Neural progenitor cell (in vitro differentiated cells): ENCODE results near the gene TXNL4B. TPM values are rescaled to one million over a fixed set of nuclear protein-coding genes. Genes with fewer than 3 reads are reported as not detected.

Experiments used
- DNase-seq: peaks from one replicate; pipeline ENCODE4 v3.0.0-alpha.2; 2016; ENCODE audit warnings: low spot score
- H2AFZ ChIP-seq: fragments of 200-600 bp; sonication (generic); replicated peaks from 2 replicates; pipeline ENCODE4 v1.6.1; 2016; ENCODE audit warnings: antibody characterized with exemption
- H3F3A ChIP-seq: fragments of 200-600 bp; sonication (generic); 2 replicates; pipeline ENCODE4 v1.6.1; 2016; ENCODE audit warnings: antibody characterized with exemption, low read depth
- H3K27ac ChIP-seq: fragments of 200-600 bp; sonication (generic); 2 replicates; pipeline ENCODE4 v1.5.1; 2016; ENCODE audit warnings: mild to moderate bottlenecking
- H3K27me3 ChIP-seq: fragments of 200-600 bp; sonication (generic); 2 replicates; pipeline ENCODE4 v1.6.1; 2016; ENCODE audit warnings: mild to moderate bottlenecking, moderate library complexity
- H3K36me3 ChIP-seq: fragments of 200-600 bp; sonication (generic); 2 replicates; pipeline ENCODE4 v1.5.1; 2016
- H3K4me1 ChIP-seq: fragments of 200-600 bp; sonication (generic); 2 replicates; pipeline ENCODE4 v1.6.1; 2016; ENCODE audit warnings: mixed run types
- H3K4me2 ChIP-seq: fragments of 200-600 bp; sonication (generic); 2 replicates; pipeline ENCODE4 v1.6.1; 2016
- H3K4me3 ChIP-seq: fragments of 200-600 bp; sonication (generic); 2 replicates; pipeline ENCODE4 v1.5.1; 2016
- H3K79me2 ChIP-seq: fragments of 200-600 bp; sonication (generic); 2 replicates; pipeline ENCODE4 v1.6.1; 2016; ENCODE audit warnings: low read depth
- H3K9ac ChIP-seq: fragments of 200-600 bp; sonication (generic); 2 replicates; pipeline ENCODE4 v1.6.1; 2016
- H3K9me3 ChIP-seq: fragments of 200-600 bp; sonication (generic); 2 replicates; pipeline ENCODE4 v1.5.1; 2016; ENCODE audit warnings: low read depth
- H4K20me1 ChIP-seq: fragments of 200-600 bp; sonication (generic); 2 replicates; pipeline ENCODE4 v1.6.1; 2016; ENCODE audit warnings: low read depth
- H3K27ac Mint-ChIP-seq: 3 replicates; pipeline ENCODE4 v1.8.0; 2021; ENCODE audit warnings: mixed read lengths
- H3K27me3 Mint-ChIP-seq: 2 replicates; pipeline ENCODE4 v1.8.0; 2022; ENCODE audit warnings: low read depth, mild to moderate bottlenecking, inconsistent platforms, moderate library complexity, mixed read lengths; ENCODE audit not compliant: insufficient read depth
- H3K36me3 Mint-ChIP-seq: 3 replicates; pipeline ENCODE4 v1.8.0; 2021; ENCODE audit warnings: mixed read lengths
- H3K4me1 Mint-ChIP-seq: 3 replicates; pipeline ENCODE4 v1.8.0; 2021; ENCODE audit warnings: mixed read lengths
- H3K4me3 Mint-ChIP-seq: 3 replicates; pipeline ENCODE4 v1.8.0; 2021; ENCODE audit warnings: mild to moderate bottlenecking, moderate library complexity, mixed read lengths
- H3K9me3 Mint-ChIP-seq: 3 replicates; pipeline ENCODE4 v1.8.0; 2020; ENCODE audit warnings: mixed read lengths
- EZH2 ChIP-seq: fragments of 200-600 bp; sonication (generic); IDR thresholded peaks from 2 replicates; pipeline ENCODE4 v1.6.1; 2017; ENCODE audit warnings: antibody characterized with exemption, mild to moderate bottlenecking, moderate library complexity
- EZH2phosphoT487 ChIP-seq: fragments of 200-600 bp; sonication (generic); IDR thresholded peaks from 2 replicates; pipeline ENCODE4 v1.6.1; 2017; ENCODE audit warnings: antibody characterized with exemption
- total RNA-seq: library from RNA; depleted of rRNA; stranded (reverse); fragments of >200 nt; gene quantifications from 2 replicates; pipeline ENCODE4 v1.2.3, GENCODE V29; 2015; ENCODE audit warnings: low replicate concordance
- TF ChIP-seq, protein P1 (sequence below): fragments of 200-600 bp; sonication (generic); IDR thresholded peaks from 2 replicates; pipeline ENCODE4 v1.5.1; 2017; ENCODE audit warnings: antibody characterized with exemption, mild to moderate bottlenecking

The TXNL4B gene
- total RNA-seq, 1 donor from 2014 or later: 23.4 TPM

DNA sequence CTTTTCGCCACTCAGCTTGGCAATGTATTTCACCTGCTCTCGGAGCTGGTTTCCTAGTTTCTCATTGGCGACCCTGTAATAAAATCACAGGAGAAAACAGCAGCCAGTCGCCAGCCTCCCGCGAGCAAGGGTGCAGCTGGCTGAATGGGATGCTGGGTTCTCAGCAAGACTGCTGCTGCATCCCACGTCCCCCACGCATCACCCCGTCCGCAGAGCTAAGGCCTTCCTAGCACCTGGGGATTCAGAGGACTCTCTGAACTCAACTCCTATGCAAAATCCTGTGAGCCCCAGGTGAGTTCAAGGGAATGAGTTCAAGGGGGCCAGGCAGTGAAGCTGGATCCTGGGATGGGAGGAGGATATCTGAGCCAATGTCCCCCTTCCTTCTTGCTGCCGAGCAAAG, 29.5 kb upstream of the TXNL4B start:
- Histone ChIP-seq H3K9me3 (no peaks in the 10 kb centered on the region), H3K4me2 (no peak overlapping the region), H3K27ac (no peak overlapping the region), H3K79me2 (no peaks in the 10 kb centered on the region), H3K27me3 (no peaks in the 10 kb centered on the region), H3F3A (no peaks in the 10 kb centered on the region), H3K36me3 (no peaks in the 10 kb centered on the region), H3K9ac (no peak overlapping the region), H3K4me1 (peaks cover 6% of the 10 kb centered on the region), H2AFZ (no peak overlapping the region), H4K20me1 (no peaks in the 10 kb centered on the region), H3K4me3 (no peak overlapping the region)
- TF ChIP-seq, protein P1, sequence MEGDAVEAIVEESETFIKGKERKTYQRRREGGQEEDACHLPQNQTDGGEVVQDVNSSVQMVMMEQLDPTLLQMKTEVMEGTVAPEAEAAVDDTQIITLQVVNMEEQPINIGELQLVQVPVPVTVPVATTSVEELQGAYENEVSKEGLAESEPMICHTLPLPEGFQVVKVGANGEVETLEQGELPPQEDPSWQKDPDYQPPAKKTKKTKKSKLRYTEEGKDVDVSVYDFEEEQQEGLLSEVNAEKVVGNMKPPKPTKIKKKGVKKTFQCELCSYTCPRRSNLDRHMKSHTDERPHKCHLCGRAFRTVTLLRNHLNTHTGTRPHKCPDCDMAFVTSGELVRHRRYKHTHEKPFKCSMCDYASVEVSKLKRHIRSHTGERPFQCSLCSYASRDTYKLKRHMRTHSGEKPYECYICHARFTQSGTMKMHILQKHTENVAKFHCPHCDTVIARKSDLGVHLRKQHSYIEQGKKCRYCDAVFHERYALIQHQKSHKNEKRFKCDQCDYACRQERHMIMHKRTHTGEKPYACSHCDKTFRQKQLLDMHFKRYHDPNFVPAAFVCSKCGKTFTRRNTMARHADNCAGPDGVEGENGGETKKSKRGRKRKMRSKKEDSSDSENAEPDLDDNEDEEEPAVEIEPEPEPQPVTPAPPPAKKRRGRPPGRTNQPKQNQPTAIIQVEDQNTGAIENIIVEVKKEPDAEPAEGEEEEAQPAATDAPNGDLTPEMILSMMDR: no peak
- TF ChIP-seq EZH2 (no peak), EZH2phosphoT487 (no peak)
- no peaks in the 10 kb centered on the region for H3K9me3 Mint-ChIP-seq
- peaks cover 3% of the 10 kb centered on the region for H3K27me3 Mint-ChIP-seq
- peaks cover 21% of the 10 kb centered on the region for H3K4me1 Mint-ChIP-seq
- peaks cover 3% of the 10 kb centered on the region for H3K36me3 Mint-ChIP-seq
- no peak for DNase-seq
- H3K27ac Mint-ChIP-seq: no peak overlapping the region
- H3K4me3 Mint-ChIP-seq: no peak overlapping the region

DNA sequence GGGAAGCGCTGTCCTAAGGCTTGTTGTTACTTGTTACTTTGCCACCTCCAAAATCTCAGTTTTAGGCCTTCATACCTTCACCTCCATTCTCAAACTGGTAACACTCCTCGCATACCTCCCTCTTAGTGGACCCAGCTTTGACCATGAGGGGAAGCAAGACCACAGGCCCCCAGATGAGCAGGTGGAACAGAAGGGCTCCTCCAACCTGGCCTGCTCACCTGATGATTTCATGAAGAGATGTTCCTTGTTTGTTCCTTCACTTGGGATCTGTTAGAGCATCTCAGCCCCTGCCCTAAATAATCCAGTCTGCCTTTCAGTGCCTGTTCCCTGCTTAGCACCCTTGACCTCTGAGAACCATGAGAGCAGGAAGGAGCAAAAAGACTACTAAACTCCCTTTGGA, 28.9 kb upstream of the TXNL4B start:
- no peak overlapping the region for H3K4me2 ChIP-seq
- no peaks in the 10 kb centered on the region for H3F3A ChIP-seq
- no peaks in the 10 kb centered on the region for H4K20me1 ChIP-seq
- H3K4me1 ChIP-seq: peaks cover 6% of the 10 kb centered on the region
- Mint-ChIP-seq H3K27ac (peak overlapping the region; percentile 60), H3K27me3 (peaks cover 3% of the 10 kb centered on the region), H3K4me1 (peaks cover 21% of the 10 kb centered on the region), H3K4me3 (no peak overlapping the region), H3K36me3 (peaks cover 3% of the 10 kb centered on the region), H3K9me3 (no peaks in the 10 kb centered on the region)
- H3K9ac ChIP-seq: no peak overlapping the region
- no peak overlapping the region for H3K4me3 ChIP-seq
- TF ChIP-seq EZH2 (no peak), EZH2phosphoT487 (no peak)
- TF ChIP-seq, protein P1: no peak
- H2AFZ ChIP-seq: no peak overlapping the region
- H3K9me3 ChIP-seq: no peaks in the 10 kb centered on the region
- no peaks in the 10 kb centered on the region for H3K36me3 ChIP-seq
- H3K27me3 ChIP-seq: no peaks in the 10 kb centered on the region
- no peaks in the 10 kb centered on the region for H3K79me2 ChIP-seq
- no peak overlapping the region for H3K27ac ChIP-seq
- no peak for DNase-seq

DNA sequence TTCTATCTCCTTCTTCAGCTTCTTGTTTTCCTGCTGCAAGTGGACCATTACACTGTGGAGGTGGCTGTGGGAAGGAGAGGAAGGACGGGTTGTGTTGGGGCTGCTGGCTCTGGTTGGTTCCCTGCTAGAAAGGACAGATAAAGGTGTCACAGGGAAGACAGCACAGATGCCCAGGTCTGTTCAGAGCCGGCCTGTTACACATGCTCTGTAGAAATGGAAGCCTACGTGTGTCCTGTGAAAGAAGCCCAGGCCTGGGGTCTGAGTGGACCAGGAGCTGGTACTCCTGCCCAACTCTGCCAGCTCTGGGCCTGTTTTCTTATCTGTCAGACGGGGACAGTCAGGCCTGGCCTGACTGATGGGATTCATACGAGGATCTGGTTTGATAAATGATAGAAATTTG, 26.6 kb upstream of the TXNL4B start:
- no peaks in the 10 kb centered on the region for H3K9me3 Mint-ChIP-seq

More for the DNA sequence above, 26.6 kb upstream of the TXNL4B start:
- H3K4me1 ChIP-seq: peaks cover under 1% of the 10 kb centered on the region
- Mint-ChIP-seq H3K4me1 (peaks cover 7% of the 10 kb centered on the region), H3K36me3 (peaks cover 10% of the 10 kb centered on the region), H3K27ac (no peak overlapping the region), H3K27me3 (peaks cover 3% of the 10 kb centered on the region), H3K4me3 (no peak overlapping the region)
- H3F3A ChIP-seq: no peaks in the 10 kb centered on the region
- no peak for DNase-seq
- no peaks in the 10 kb centered on the region for H3K79me2 ChIP-seq
- H3K9ac ChIP-seq: no peak overlapping the region
- H4K20me1 ChIP-seq: no peaks in the 10 kb centered on the region
- H3K27me3 ChIP-seq: no peaks in the 10 kb centered on the region
- H3K9me3 ChIP-seq: no peaks in the 10 kb centered on the region
- H3K27ac ChIP-seq: no peak overlapping the region
- H3K36me3 ChIP-seq: no peaks in the 10 kb centered on the region
- H2AFZ ChIP-seq: no peak overlapping the region
- H3K4me3 ChIP-seq: no peak overlapping the region
- TF ChIP-seq, protein P1: no peak
- TF ChIP-seq EZH2 (no peak), EZH2phosphoT487 (no peak)
- no peak overlapping the region for H3K4me2 ChIP-seq
